IPS-NIHi7 (cell line): ENCODE measurements around the gene LRRC36.
"Not testable (repeated sequence)": the region's sequence is repeated elsewhere in the genome, so short reads cannot be mapped to it uniquely, and the experiment has no call there.

ENCODE experiments used
- DNase-seq: peaks from one replicate; pipeline ENCODE4 v3.0.0; 2012; ENCODE audit warnings: mixed read lengths; ENCODE audit errors: extremely low spot score

The LRRC36 gene

GRCh38 chr16:67400901-67401300 is 74.3 kb downstream of the LRRC36 start:
- DNase-seq: no peak

- DNase-seq: no peak
Measured at GRCh38 chr16:67403976-67404555, 77.5 kb downstream of the LRRC36 start.

DNA sequence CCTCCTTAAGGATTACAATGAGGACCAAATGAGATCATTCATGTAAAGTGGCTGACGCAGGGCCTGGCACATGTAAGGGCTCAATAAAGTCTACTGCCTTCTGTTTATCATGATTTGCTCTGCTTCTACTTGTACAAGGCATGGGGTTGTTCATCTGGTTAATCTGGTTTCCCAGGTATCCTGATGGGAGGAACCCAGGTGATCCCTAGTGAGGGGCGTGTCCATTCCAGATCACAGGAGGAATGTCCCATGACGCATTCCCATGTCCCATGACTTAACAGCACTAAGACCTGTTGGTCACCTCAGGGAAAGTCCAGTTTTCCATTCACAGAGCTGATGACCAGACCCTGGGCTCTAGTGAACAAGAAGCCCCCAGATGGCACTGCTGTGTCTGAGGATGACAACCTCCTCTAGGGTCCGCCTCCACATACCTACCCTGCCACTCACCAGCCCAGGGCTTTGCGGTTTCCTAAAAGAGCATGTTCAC is 78.2 kb downstream of the LRRC36 start:
- no peak for DNase-seq

- no peak for DNase-seq
Measured at GRCh38 chr16:67405336-67405735, 78.7 kb downstream of the LRRC36 start.

GRCh38 chr16:67406111-67406971 is 79.7 kb downstream of the LRRC36 start:
- DNase-seq: no peak

DNA sequence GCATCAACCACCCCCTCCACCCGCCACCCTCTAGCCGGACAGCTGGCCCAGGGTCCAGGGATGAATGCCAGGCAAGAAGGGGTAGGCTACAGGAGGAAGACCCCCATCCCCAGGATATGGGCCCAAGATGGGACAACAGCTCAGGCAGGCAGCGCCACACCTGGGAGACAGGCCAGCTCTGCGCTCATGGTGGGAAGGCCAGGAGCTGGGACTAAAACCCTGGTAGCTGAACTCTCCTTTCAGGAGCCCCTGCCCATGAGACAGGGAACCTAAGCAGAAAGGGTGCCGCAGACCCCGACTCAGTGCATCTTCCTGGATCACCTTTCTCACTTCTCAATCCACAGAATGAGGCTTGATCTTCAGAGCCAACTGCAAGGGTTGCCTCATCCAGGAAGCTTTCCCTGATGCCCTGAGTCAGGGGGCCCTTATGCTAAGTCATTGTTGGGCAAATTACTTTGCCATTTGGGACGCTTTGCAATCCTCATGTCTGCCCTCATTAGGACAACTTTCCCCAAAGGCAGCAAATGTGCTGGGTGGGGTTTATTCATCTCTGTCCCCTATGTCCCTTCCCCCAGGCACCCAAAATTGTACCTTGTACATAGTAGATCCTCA is 80.7 kb downstream of the LRRC36 start:
- DNase-seq: no peak

GRCh38 chr16:67407788-67408452 is 81.3 kb downstream of the LRRC36 start:
- DNase-seq: no peak

GRCh38 chr16:67409631-67410030 is 83.0 kb downstream of the LRRC36 start:
- DNase-seq: no peak

- DNase-seq: no peak
Measured at GRCh38 chr16:67411339-67411738, 84.7 kb downstream of the LRRC36 start.

DNA sequence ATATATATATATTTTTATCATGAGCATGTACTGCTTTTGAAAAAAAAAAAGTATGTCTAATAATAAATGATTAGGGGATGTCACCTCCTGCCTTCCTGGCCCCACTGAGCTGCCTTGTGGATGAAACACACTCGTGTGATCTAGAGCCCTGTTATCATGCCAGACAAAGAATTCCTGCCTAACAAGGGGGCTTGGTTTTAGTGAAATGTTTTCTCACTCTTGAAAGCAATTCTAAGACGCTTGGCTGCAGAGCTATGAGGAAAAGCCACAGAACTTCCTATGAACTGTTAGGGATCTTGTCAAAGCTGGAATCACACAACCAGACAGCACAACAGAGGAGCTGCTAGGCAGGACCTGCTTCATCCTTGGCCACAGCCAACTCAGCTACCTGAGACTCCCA is 85.7 kb downstream of the LRRC36 start:
- DNase-seq: no peak

GRCh38 chr16:67413978-67414911 is 87.6 kb downstream of the LRRC36 start:
- DNase-seq: no peak

- DNase-seq: not testable (repeated sequence)
Measured at GRCh38 chr16:67415421-67415820, 88.8 kb downstream of the LRRC36 start.

GRCh38 chr16:67415872-67416793 is 89.5 kb downstream of the LRRC36 start, which contains the start of gene ZDHHC1:
Gene ZDHHC1, minus strand, starts transcription at chr16:67416477. Its CDS starts 8,702 bp downstream, at chr16:67407775.
- peak; percentile 87 for DNase-seq

- no peak for DNase-seq
Measured at GRCh38 chr16:67417333-67418061, 90.9 kb downstream of the LRRC36 start.

GRCh38 chr16:67419502-67419901 is 92.9 kb downstream of the LRRC36 start:
- DNase-seq: no peak

DNA sequence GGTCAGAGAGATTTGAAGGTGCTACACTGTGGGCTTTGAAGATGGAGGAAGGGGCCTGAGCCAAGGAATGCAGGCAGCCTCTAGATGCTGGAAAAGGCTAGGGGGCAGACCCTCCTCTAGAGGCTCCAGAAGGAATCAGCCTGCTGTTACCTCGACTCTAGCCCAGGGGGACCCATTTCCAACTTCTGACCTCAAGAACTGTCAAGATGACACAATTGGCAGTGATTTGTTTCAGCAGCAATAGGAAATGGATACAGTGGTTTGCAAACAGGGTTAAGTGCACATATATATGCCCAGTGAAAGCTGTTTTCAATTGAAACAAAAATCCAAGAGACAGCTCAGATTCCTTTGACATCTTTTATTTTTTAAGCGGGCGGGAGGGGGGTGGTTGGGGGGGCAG is 93.3 kb downstream of the LRRC36 start:
- no peak for DNase-seq

DNA sequence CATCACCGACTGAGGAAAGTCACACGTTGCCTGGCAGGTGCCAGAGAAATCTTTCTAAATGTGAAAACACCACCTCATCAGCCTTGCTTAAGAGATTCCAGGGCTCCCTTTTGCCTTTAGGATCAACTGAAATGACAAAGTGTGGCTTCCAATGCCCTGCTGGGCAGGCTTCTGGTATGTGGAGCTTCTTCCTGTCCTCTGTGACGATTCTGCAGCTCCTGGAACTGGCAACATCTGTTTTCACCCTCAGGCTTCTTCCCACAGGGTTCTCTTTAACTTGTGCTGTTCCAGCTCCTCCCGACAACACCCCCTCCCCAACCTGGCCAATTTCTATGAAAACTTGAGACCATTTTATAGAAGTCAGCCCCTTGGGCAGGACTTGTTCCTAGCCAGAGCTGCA is 94.4 kb downstream of the LRRC36 start:
- DNase-seq: no peak

DNA sequence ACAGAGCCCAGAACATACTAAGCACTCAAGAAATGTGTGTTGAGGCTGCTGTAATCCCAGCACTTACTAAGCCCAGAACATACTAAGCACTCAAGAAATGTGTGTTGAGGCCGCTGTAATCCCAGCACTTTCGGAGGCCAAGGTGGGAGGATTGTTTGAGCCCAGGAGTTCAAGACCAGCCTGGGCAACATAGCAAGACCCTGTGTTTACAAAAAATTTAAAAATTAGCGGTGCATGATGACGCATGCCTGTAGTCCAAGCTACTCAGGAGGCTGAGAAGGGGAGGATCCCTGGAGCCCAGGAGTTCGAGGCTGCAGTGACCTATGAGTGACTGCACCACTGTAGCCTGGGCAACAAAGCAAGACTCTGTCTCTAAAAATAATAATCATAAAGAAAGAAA is 96.4 kb downstream of the LRRC36 start:
- DNase-seq: no peak

DNA sequence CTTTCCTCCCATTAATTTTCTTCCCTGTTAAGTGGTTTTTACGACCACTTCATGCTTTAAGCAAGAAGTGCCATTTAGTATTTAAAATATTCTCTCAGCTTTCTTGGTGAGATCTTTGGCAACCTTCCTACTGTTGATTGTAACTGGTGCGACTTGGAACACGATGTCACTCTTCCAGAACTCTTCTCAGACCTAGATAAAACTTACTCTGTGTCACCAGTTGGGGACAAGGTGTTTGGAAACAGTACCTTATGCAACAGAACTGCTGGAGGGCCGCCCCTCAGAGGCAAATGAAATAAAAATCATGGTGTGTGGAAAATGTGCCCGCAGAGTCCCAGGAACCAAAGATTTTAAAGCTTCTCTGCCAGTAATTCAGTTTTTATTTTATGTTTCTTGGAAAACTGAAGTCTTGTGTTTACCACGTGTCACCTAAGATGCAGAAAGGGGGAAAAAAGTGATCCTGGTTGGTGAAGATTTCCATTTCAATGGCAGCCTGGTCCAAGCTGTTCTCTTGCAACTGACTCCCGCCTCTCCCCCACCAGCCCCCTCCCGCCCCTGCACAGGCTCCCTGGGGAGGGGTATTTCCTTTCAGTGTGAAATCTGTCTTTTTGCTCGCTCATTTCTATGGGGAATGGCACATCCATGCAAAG is 97.1 kb downstream of the LRRC36 start:
- DNase-seq: peak; percentile 75
